HG02870 (cell line): Measurements from ENCODE around the gene XG.
"Not testable (repeated sequence)": the region's sequence is repeated elsewhere in the genome, so short reads cannot be mapped to it uniquely, and the experiment has no call there.

Source experiments
- ATAC-seq: cut with Tn5 transposase; IDR thresholded peaks from one replicate; pipeline ENCODE4 v1.9.1; 2021; ENCODE audit warnings: mild to moderate bottlenecking, moderate library complexity; ENCODE audit not compliant: unreplicated experiment

The XG gene, protein sequence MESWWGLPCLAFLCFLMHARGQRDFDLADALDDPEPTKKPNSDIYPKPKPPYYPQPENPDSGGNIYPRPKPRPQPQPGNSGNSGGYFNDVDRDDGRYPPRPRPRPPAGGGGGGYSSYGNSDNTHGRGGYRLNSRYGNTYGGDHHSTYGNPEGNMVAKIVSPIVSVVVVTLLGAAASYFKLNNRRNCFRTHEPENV

DNA sequence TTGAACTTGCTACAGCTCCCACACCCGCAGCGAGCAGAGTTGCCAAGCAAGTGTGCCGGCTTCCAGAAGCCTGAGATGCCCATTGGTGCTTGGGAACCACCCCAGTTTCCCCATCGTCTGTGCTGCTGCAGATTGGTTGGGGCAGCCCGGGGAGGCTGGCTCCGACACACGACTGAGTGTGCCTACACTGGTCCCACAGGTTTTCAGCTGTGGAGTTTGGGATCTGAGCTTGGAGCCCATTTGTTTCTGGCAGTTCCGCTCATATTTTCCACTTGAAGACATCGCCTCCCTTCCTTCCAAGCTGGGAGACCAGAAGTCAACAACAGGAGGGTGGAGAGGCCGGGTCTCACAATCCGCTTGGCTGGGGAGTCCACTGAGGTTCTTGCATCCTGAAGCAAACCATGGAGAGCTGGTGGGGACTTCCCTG lies at the start of gene XG:
Gene XG, plus strand, starts transcription at position 167 of the 427 bp plus-strand sequence. Its CDS starts 235 bp downstream, at position 402.
- ATAC-seq, result not testable (repeated sequence)

DNA sequence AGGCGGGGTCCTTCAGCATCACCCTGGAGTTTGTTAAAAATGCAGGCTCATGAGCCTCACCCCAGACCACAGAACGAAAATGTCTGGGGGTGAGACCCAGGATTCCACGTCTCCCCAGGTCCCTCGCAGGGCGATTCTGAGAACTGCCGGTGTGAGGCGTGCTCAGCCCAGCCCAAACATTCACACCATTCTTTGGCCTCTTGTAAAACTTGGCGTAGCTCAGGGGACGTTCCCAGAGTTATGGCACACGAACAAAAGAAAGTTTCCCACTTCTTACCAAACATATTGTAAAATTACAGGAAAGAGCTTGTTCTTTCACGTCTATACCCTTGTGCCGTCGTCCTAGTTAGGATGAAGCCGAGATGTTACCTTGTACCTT lies 47.9 kb upstream of the XG start:
- no peak for ATAC-seq

DNA sequence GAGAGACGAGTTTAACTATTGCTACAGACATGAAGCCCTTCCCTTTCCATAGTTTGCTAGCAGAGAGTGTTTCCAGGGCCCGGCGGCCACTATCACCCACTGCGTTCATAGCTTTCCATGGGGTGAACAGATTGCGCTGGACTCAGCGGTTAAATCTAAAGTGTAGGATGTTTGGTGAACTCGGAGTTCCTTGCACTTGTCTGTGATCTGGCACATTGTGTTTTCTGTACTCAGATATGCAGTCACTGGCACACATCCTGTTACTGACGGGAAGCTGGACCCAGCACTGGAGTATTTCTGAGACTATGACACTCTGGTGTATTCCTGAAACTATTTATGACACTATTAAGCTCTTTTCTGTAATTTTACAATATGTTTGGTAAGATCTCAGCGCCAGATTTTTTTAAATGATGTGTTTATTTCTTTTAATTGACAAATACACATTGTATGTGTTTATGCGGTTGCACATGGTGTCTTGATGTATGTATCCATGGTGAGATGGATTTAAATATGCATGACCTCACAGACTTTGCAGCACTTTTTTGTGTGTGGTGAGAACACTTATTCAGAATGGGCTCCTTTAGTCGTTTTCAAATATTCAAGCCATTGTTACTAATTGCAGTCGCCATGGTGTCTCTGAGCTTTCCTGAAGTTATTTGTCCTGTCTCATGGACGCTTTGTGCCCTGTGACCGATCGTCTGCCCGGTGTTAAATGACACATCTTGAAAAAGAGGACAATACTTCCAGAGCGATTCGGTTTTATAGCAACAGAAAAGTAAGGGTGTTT lies 46.6 kb upstream of the XG start:
- no peak for ATAC-seq

DNA sequence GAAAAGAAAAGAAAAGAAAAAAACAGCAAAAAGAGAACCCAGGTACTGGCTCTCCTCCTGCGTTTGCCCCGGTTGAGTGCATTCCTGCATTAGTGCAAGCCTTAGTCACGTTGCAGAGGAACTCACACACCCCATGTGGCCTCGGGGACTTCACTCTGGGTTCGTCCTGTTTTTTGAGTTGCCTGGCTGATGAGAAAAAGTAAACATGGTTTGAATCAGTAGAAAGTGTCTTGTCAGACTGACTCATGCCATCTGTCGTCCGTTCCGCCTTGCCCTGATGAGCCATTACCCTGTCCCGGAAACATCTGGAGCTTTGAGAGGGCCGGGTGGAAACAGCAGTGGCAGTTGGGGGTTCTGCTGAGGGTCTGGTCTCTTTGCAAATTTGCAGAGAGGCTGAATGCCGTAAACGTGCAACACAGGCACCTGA lies 44.5 kb upstream of the XG start:
- ATAC-seq, result peak; percentile 94

DNA sequence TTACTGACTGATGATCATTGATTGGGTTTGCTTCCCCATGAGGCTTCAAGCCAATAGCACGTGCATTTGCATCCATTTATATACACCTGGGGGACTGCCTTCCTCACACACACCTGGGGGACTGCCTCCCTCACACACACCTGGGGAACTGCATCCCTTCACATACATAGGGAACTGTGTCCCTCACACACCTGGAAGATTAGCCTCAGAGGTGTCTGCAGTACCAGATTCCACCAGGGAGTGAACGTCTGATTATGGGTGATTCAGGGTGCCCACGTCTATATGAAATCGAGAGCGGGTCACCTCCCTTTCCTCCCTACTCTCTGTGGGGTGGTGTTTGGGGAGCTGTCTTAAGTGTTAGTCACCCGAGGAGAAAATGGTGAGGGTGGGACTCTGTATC lies 43.8 kb upstream of the XG start:
- ATAC-seq, result no peak

DNA sequence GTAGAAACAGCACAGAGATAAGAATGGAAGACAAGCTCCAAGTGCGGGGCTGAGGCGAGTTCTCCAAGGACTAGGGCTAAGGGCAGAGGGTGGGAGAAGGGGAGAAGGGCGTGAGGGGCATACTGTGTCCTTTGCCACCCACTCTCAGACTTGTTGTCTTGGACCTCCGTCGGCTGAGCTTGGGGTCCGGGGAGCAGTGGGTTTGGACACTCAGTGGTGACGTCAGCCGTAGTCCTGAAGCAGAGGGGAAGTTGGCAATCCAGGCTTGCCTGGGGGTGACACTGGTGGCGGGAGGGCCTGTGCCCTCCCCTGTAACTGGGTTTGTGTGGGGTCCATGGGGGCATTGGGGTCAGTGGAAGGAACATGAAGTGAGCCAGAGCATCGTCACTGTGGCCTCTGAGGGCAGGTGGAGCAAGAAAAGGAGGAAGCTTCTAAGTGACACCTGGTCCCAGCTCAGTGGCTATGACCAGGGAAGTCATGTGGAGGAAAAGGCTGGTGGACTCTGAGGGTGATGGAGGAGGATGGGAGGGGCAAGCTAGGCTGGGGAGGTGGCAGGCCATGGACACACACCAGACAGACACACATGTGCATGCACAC lies 43.1 kb upstream of the XG start:
- ATAC-seq, result no peak

DNA sequence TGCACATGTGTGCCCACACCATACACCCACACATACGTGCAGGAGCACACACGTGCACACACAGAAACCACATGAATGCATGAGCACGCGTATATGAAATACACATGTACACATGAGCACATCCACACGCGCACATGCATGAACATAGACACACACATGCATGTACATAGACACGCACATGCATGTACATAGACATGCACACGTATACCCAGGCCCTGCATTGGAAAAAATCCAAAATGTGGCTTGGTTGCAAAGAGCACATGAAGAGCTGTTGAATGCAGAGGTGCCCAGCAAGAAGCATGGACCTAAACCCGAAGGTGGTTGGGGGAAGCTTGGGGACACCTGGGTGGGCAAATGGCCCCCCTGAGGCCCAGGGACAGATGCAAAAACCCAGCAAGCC lies 42.3 kb upstream of the XG start:
- ATAC-seq, result no peak

DNA sequence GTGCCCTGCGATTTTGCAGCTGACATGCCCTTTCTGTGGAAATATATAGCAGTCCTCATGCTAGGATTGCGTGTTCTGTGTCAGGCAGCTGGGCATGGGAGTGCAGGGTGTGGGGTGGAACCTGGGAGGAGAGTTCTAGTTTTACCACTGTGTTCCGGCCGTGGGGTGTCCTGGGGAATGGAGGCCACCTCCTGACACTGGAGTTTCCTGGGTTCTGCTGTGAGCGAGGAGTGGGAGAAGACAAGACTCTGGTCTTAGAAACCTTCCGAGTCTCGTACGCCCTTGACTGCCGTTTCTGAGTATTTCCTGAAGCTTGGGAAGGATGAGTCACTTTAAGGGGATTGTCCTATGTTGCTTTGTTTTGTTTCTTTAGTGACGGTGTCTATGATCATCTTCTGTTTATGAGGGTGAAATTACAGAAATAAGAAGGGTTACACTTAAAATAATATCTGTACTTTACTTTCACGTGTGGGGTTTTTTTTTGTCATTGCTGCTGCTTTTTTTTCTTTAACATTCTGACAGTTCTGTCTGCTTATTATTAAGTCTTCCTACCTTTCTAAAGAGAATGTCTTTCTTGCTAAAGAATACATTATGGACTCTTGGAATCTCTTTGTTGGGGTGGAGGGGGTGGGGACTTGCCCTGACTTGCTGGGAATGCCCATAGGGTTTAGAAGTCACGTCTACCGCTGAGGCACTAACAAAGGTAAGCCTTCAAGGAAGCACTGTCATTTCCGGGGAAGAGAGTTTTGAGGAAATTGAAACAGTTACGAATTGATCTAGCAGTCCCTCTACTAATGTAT lies 41.6 kb upstream of the XG start:
- ATAC-seq, result no peak

DNA sequence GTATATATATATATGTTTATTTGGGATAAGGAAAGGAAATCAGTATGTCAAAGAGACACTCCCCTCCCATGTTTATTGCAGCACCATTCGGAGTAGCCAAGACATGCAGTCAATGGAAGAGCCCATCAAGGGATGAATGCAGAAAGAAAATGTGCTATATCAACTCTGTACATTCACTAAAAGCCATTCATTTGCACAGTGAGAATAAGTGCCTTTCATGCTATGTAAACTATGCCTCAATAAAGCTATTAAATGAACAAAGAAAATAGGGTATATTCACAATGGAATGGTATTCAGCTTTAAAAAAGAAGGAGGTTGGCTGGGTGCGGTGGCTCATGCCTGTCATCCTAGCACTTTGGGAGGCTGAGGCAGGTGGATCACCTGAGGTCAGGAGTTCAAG lies 40.4 kb upstream of the XG start:
- ATAC-seq, result no peak

DNA sequence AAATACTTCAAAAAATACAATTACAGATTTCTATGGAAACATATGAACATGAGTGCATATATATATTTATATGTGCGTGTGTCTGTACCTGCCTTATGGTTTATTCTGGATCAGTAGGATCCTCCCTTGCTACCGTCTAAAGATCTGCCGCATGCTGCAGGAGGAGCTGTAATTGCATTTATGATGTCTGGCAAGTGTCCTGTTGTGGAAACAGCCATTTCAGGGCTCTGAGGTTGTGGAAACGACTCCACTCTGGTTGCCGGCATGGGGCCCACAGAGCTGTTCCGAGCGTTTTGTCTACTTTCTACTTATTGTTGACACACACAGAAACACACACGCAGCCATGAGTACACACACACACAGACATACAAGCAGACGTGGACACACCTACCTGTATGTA lies 39.4 kb upstream of the XG start:
- ATAC-seq, result no peak

DNA sequence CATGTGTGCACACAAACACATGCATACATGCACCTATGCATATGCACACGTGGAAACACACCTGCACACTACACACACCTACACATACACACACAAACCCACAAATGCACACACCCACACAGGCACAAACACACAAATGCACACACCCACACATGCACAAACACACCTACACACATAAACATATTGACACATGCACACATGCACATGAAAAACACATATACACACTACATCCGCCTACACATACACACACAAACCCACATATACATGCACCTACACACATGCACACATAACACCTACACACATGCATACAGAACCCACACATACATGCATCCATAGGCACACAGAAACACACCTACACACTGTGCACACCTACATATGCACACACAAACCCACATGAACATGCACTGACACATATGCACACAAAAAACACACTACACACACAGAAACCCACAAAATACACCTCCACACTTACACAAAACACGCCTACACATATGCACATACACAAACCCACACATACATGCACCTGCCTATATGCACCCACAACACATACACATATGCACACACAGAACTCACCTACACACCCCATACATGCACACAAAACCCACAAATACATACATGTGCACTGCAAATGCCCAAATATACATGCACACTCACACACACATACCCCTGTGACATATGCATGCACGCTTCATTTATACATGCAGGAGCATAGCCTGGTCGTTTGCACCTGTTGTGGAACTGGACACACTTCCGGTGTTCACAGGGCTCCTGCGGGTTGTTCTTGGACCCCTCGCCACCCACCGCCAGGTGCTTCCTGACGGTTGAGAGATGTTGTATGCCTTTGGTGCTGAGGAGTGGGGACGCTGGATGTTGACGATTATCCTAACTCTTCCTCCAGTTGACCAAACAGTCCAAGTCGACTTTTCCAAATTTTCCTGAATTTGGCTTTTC lies 38.7 kb upstream of the XG start:
- no peak for ATAC-seq

DNA sequence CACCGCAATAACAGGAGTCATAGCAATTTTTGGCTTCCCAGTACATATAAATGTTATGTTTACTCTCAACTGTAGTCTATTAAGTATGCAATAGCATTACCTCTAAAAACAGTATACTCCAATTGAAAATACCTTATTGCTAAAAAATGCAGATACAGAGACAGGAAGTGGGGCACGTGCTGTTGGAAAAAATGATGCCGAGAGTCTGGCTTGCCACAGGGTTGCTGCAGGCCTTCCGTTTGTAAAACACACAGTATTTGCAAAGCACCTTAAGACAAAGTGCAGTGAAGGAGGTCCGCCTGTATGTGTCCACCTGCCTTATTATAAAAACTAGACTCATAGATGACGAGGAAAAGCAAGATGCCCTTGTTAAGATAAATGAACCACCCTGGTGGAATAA lies 37.3 kb upstream of the XG start:
- no peak for ATAC-seq

DNA sequence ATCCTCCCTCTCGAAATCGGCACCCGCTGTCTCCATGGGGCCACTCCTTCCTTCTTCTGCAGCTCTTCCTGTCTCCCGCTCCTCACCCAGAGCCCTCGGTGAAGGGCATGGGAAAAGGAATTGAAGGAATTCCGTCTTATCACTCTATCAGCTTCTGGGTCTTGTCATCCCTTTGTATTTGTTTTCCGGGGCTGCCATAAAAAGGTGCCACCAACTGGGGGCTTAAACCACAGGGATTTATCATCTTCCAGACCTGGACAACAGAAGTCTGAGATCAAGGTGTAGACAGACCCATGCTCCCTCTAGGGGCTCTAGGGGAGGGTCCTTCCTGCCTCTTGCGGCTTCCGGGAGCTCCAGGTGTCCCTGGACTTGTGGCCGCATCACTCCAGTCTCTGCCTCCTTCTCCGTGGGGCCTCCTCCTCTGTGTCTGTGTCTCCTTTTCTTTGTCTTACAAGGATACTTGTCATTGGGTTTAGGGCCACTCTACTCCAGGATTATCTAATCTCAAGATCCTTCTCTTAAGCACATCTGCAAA lies 36.7 kb upstream of the XG start:
- ATAC-seq, result no peak

DNA sequence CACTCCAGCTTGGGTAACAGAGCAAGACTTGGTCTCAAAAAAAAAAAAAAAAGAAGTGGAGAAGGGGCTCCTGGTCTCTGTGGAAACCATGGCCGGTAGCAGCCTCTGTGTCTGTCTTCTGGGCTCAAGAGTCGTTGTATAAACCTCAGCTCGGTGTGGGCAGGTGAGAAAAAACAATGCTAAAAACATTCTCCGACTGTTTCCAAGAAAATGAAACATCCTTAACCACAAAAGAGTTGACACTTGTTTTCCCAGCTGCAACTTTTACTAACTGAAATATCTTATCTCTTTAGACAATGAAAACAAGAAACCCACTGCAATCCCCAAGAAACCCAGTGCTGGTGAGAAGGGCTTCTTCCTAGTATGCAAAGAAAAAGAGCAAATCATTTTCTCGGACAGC lies 34.5 kb upstream of the XG start:
- no peak for ATAC-seq

DNA sequence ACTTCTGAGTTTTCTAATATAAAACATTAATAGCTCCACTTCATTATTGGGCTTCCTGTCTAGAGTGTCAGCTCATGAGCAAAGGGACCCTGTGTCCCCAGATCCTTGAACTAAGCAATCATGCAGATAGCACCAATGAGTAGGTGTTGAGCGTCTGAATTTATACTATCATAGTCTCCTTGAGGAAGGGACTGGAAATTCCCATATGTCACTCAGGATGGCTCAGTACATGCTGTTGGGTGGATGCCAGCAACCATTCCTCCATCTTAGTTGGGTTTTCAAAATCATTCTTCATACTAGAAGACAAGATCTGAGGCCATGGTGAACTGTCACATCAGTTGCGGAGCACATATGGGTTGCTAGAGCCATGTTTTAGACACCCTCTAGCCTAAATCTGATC lies 33.0 kb upstream of the XG start:
- ATAC-seq, result no peak

DNA sequence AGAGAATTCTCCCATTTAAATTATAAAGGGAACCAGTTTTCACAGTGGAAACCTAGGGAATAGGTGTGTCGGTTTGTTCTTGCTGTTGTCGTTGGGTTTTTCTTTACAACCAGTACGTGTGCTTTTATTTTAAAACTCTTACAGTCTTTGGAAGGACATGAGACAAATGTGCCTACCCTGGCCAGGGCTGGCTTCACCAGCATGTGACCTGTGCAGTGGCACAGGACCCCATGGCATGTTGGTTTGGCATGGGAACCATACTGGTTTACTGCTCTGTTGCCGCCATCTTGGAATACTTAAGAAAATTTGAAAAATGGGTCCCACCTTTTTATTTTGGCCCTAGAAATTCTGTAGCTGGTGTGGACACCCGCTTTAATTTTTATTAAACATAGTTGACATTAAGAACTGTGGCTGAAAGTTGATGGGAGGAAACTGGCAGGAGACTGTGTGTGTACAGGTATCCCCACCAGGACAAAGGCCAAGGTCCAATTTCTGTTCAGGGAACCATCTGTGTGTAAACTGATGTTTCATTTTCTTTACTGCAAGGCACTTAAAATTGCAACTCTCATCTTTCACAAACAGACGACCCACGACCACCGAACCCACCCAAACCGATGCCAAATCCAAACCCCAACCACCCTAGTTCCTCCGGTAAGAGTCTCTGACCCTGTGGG lies 31.9 kb upstream of the XG start:
- ATAC-seq, result no peak

DNA sequence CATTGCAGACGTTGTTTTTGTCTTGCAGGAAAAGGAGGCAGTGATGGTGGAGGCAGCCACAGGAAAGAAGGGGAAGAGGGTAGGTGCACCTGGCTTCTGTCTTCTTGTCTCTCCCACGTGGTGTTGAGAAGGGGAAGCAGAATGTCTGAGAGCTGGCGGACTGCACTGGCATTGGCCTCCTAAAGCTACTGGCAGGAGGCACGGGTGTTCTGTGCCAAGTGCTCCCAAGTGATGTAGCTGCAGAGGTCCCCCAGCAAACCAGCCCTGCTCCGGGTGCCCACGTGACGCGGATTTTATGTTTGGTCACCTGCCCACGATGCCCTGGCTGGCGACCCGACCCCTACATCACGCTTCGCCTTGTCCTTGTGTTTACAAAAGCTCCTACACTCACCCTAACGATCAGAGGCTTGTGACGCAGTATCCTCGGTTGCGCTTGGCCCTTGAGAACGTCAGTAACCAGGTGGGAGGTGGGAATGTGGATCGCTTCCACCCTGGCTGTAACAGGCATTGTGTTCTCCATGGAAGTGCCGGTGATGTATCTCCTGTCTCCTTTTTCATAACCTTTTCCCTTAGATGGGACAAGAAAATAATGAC lies 28.5 kb upstream of the XG start:
- ATAC-seq, result no peak

DNA sequence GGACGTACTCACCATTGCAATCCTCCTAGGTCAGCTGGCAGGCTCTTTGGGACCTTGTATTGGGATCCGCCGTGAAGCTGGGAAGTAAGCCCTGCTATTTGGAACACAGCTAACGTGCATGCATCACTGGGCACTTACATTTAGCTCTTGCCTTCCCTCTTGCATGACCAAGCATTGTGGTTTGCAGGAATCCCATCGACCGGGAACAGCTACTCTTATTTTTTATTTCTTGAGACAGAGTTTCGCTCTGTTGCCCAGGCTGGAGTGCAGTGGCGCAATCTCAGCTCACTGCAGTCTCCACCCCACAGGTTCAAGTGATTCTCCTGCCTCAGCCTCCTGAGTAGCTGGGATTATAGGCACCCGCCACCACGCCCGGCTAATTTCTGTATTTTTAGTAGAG lies 24.6 kb upstream of the XG start:
- not testable (repeated sequence) for ATAC-seq

DNA sequence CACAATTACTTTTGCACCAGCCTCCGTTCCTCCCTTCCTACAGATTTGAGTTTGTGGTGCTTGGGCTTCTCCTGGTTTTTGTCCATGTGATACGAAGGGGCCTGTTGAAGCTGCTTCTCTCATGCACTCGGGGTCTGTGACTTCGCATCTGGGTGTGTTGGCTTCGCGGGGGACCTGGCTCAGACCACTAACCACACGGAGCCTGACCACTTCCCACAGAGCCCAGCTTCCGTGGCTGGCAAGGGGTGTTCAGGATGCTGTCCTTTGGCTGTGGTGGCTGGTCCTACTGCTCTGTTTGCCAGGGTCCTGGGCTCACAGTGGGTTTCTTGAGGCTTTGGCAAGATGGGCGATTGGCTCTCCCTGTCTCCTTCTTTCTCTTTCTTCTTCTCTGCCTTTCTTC lies 19.8 kb upstream of the XG start:
- ATAC-seq, result no peak
